GM12872 (cell line): ENCODE data around the gene EPHA6.
A peak's percentile ranks its signal among the peaks of the same experiment; 100 is the strongest.

Experiments
- CTCF ChIP-seq: IDR thresholded peaks from 3 replicates; pipeline ENCODE4 v1.5.1; 2011; ENCODE audit warnings: low read depth, mild to moderate bottlenecking, low read length, moderate library complexity; ENCODE audit not compliant: insufficient read depth

EPHA6 gene

GRCh38 chr3:97744289-97744688 lies 929.9 kb downstream of the EPHA6 start:
- no peak for TF ChIP-seq CTCF

DNA sequence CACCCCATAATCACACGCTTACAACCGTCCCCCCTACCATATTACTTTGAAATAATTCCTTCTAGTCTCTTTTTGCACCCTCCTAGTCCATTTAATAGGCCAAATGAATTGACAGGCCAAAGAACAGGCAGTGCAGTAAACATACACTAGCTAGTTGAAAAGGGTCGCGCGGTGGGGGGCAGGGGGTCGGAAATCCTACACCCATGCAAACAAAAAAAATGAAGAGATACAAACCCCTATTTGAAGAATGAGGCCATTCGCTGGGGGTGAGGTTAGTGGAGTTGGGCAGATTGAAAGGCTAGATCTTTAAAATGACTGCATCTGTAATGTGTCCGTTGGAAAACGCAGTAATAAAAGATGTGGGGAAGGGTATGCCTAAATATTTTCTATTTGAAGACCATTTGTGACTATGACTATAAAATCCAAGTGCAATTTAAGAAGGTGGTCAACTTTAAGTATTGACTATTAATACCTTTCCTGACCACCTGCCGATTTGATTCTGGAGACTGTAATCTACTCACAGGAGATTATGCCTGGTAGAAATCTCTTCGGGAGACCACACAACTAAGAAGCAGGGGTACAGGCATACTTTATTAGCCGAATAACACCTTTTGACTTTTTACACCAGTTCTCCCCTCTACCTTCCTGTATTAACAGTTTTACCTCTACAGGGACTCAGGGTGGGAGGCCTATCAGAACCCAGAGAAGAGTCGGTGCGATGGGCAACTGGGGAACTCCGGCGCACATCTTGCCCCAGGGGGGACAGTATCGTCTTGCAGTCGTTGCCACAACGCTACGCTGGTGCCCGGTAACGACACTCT lies 949.4 kb downstream of the EPHA6 start:
- no peak for TF ChIP-seq CTCF

DNA sequence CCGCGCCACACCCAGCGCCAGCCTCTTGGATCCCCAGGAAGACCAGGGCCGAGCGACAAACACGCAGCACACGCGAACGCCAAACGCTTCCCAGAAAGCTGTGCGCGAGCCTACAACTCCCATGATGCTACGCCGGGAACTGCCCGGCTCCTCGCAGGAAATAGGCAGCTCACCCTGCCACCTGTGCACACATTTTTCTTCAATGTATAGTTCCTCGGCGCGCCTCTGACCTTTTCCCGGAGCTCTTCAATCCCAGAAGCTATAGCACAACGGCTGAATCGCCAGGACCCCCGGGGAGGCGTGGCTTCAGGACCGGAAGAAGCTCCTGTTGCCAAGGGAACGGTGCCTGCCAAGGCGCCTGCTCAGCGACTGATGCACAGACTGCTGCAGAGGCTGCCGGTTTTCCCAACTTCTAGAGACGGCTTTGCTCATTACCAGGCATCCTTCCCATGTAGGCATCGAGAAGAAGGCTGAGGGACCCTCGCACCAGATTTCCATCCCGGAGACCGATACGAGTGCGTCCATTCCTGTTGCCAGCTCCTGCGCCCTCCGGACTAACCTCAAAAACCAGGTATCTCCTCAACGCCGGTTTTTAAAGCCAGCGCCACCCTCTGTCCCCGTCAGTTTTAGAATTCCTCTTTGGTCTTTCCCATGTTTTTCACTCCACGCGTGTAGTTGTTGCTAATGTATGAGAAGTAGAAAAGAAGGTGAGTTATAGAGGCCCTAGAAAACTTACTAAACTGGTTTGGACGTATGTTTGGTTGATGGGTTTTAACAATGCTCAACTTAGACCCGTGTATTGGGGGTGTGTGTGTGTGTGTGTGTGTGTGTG lies 950.2 kb downstream of the EPHA6 start, which contains the start of gene ARL6:
TSS of gene ARL6 (plus strand) at position 352 of the 832 bp plus-strand sequence. CDS start 3,350 bp downstream, outside the sequence.
- TF ChIP-seq CTCF: 0 out of 3 replicates have a peak, but pooled peaks have one; percentile 14

GRCh38 chr3:97765336-97765735 lies 950.9 kb downstream of the EPHA6 start:
- TF ChIP-seq CTCF: no peak

DNA sequence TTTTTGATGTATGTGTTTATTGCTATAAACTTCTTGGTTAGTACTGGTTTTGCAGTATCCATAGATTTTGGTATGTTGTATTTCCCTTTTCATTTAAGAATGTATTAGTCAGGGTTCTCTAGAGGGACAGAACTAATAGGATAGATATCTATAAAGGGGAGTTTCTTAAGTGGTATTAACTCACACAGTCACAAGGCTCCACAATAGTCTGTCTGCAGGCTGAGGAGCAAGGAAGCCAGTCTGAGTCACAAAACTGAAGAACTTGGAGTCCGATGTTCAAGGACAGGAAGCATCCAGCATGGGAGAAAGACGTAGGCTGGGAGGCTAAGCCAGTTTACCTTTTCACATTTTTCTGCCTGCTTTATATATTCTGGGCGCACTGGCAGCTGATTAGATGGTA lies 958.5 kb downstream of the EPHA6 start:
- TF ChIP-seq CTCF: no peak

GRCh38 chr3:97778152-97778551 lies 963.8 kb downstream of the EPHA6 start:
- TF ChIP-seq CTCF: no peak

DNA sequence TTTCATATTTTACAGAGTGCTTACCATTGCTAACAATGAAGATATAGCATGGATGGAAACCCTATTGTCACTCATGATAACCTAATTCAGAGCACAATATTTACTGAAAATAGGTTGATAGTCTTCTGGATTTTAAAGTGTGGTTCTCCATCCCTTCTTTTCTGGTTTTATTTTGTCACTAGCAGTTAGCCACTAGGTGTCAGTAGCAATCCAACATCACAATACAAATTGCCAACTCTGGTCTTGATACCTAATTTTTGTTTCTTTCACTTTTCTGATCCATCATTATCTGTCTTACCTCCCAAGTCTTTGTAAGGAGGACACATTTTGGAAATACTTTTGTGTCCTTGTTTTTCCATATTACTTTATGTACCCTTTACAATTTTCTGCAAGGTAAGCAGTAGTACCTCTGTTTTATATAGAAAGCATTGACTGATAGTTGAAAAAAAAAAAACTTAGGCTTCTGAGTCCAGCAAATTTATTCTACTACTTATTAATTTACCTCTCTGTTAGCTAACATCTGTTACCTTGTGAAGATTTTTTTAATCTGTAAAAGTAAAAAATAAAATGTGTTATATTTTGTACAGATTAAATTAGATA lies 979.1 kb downstream of the EPHA6 start:
- TF ChIP-seq CTCF: peak; percentile 71
